ENCODE measurements around the gene TTLL1. TPM values are rescaled to one million over a fixed set of nuclear protein-coding genes. Genes with fewer than 3 reads are reported as not detected.

The TTLL1 gene
- 4.7 and 10.7 TPM in 2 replicates for total RNA-seq

GRCh38 chr22:43088984-43089717 is at the start of gene TTLL1:
Gene TTLL1, minus strand, starts transcription at chr22:43089391. Its CDS starts 13,805 bp downstream, at chr22:43075586.

GRCh38 chr22:43110444-43110926 is 21.3 kb upstream of the TTLL1 start, which contains the start of gene BIK:
Gene BIK, plus strand, starts transcription at chr22:43110750. Its CDS starts 13,273 bp downstream, at chr22:43124023.

GRCh38 chr22:43014869-43015676 is 74.1 kb downstream of the TTLL1 start, which contains the start of gene PACSIN2:
Gene PACSIN2, minus strand, starts transcription at chr22:43015149. Its CDS starts 103,069 bp downstream, at chr22:42912080.

Other genes with a start within 250 kb of the TTLL1 start
- 37.2 and 41.7 TPM in 2 replicates for gene ARFGAP3, start 232.1 kb downstream of the TTLL1 start, total RNA-seq
- gene PACSIN2, start 74.2 kb downstream of the TTLL1 start, total RNA-seq: 63.0 and 72.3 TPM in 2 replicates
- 0.39 and 0.53 TPM in 2 replicates for gene BIK, start 21.4 kb upstream of the TTLL1 start, total RNA-seq
- 20.2 and 24.5 TPM in 2 replicates for gene MCAT, start 54.0 kb upstream of the TTLL1 start, total RNA-seq
- gene TSPO, start 62.2 kb upstream of the TTLL1 start, total RNA-seq: 967 and 1,033 TPM in 2 replicates
- 78.5 and 89.1 TPM in 2 replicates for gene TTLL12, start 97.7 kb upstream of the TTLL1 start, total RNA-seq